ENCODE measurements around the gene TH.
"Not testable (repeated sequence)": the region's sequence is repeated elsewhere in the genome, so short reads cannot be mapped to it uniquely, and the experiment has no call there.

TH gene

DNA sequence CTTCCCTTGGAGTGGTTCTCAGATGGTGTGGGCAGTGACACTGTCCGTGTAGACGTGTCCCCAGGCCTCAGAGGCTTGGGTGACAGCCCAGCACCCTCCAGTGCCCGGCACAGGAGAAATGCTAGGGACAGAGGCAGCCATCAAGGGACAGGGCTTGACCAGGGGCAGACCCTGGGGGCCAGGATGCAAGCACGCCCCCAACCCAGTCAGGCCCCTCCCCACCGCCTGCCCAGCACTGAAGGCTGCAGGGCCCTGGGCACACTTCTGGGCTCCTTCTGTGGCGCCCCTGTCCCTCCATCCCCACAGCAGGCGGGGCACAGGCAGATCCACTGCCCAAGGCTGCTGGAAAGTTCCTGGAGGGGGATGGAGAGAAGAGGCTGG lies 43.5 kb downstream of the TH start:
- DNase-seq, result no peak

DNA sequence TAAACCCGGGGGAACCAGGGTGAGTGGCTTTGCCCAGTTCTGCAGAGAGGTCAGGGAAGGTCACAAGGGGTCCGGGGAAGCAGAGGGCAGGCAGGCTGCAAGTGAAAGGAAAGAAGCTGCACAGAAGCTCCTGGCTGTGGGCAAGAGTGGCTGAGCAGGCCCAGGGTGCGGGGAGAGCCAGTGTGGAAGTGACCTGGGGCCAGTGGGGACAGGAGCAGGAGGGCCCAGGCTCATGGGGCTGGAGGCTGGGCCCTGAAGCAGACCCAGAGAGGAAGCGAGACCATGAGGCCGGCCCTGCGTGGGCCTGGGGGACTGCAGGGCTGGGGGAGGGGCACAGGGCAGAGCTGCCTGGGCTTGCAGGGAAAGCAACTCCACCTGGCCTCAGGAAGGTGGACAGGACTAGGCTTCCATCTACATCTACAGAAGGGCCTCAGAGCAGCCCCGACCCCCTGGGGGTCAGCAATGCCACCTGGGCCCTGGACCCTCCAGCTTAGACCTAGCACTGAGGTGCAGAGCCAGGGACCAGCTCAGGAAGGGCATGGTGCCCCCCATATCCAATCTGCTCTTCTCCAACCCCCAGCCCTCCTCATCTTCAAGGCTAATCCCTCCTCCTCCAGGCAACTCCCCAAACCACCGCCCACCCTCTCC lies 44.0 kb downstream of the TH start:
- no peak for DNase-seq

DNA sequence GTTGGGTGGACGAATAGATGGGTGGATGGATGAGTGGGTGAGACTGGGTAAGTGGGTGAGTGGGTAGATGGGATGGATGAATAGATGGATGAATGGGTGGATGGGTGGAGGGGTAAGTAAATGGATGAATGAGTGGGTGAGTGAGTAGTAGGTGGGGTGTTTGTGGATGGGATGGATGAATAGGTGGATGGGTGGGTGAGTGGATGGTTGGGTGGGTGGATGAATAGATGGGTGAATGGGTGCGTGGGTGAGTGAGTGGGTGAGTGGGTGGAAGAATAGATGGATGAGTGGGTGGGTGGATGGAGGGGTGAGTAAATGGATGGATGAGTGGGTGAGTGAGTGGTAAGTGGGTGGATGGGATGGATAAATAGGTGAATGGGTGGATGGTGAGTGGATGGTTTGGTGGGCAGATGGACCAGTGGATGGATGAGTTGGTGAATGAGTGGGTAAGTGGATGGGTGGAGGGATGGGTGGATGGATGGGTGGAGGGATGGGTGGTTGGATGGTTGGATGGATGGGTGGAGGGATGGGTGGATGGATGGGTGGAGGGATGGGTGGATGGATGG lies 45.0 kb downstream of the TH start:
- DNase-seq, result no peak

DNA sequence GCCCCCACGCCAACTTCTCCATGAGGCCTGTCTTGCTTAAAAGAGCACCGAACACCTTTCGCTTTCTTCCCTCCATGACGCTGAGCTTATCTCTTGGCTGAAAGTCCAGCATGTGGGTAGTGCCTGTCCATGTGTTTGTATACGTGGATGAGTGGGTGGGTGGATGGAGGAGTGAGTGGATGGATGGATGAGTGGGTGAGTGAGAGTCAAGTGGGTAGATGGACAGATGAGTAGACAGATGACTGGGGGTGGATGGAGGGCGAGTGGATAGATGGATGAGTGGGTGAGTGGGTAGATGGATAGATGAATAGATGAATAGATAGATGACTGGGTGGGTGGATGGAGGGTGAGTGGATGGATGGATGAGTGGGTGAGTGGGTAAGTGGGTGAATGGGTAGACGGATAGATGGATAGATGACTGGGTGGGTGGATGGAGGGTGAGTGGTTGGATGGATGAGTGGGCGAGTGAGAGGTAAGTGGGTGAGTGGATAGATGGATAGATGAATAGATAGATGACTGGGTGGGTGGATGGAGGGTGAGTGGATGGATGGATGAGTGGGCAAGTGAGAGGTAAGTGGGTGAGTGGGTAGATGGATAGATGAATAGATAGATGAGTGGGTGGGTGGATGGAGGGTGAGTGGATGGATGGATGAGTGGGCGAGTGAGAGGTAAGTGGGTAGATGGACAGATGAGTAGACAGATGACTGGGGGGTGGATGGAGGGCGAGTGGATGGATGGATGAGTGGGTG lies 46.7 kb downstream of the TH start:
- DNase-seq, result not testable (repeated sequence)

DNA sequence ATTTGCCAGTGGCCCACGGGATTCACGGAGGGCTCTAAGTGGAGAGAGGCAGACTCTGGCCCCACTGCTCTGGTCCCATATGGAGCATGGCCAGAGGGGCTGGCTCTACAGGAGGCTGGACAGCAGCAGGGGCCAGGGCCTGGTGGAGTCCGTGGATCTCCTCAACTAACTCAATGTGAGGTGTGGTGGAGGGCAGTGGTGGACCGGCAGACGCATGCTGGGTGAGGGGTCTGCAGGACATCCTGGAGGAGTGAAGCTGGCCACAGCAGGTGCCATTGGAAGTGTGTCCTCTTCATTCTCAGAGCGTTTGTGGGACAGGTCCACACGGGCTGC lies 48.0 kb downstream of the TH start:
- DNase-seq, result no peak

DNA sequence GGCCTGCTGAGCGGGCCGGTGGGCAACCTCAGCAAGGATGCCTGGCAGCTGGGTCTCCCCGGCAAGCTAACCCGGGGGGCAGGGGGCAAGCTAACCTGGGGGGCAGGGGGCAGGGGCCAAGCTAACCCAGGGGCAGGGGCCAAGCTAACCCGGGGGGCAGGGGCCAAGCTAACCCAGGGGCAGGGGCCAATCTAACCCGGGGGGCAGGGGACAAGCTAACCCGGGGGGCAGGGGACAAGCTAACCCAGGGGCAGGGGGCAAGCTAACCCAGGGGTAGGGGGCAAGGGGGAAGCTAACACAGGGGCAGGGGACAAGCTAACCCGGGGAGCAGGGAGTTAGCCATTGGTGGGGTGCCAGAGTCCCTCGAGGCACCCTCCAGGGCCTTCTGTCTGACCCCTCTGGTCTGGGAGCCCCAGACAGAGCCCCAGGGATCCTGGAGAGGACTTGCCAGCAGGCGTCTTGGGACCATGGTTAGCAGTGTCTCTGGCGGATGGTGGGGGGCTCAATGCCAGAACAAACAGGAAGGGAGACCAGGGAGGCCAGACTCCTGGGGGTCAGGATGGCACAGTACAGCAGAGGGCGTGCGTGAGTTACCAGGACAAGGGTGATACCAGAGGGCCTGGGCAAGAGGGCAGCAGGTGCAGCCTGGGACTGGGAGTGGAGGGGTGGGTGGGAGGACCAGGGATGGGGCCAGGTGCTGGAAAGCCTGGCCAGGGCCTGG lies 48.5 kb downstream of the TH start:
- no peak for DNase-seq

DNA sequence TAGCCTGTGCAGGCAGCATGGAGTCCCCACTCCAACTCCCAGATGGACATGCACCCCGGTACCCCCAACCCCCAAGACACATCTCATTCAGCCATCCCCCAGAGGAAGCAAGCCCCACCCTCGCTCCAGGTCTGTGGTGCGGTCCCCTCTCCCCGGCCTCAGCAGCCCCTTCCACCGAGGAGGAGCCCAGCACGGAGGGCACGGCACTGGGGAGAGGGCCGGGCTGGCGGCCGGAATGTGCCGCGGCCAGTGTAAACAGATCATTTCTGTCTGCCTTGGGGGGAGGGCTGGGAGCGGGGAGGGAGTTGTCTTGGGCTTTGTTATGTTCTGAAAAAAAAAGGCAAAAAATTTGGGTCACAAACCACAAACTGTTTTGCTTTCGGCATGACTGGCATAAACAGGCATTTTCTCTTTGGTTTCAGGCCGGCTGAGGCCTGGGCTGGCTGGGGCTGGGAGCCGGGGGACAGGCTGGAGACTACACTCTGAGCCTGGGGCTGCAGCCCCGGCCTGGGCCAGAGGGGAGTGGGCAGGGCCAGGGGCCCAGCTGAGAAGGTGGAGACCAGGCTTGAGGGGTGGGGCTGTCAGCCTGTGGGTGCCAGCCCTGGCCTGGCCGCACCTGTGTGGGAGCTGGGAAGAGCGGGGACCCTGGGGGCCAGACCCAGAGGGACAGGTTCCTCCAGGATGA lies 49.3 kb downstream of the TH start:
- DNase-seq, result no peak

DNA sequence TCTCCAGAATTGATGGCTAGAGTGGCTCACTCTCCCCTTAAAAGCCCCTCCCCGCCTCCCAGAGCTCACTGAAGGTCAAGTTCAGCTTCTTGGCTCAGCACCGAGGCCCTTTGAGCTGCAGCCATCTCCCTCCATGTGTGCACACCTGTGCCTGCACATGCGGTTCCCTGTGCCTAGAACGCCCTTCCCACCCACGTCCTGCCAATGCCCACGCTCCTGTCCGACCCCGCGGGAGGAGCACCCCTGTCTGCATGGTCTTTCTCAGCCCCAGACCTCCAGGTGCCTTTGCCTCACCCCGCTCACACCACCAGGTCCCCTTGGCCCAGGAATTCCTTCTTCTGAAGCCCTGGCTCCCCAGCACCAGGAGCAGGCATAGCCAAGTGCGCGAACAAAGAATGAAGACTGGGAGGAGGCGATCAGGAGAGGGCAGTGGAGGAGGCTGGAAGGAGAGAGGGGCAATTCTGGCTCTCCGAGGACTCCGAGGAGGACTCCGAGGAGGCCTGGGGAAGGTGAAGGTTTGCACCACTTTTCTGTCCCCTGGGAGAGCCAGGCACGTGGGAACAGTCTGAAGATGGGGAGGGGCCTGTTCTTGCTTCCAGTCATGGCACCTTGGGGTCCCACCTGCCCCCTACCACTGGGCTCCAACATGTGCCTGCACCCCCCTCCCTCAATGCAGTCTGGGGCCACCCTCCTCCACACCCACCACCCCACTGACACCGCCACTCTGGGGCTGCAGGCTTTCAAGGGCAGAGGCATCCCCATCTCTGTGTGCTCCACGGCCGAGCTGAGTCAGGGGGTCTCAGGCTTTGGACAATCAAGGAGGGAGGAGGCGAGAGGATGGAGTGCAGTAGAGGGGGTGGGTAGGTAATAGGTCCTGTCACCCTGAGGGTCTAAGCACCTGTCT lies 50.1 kb downstream of the TH start:
- no peak for DNase-seq

DNA sequence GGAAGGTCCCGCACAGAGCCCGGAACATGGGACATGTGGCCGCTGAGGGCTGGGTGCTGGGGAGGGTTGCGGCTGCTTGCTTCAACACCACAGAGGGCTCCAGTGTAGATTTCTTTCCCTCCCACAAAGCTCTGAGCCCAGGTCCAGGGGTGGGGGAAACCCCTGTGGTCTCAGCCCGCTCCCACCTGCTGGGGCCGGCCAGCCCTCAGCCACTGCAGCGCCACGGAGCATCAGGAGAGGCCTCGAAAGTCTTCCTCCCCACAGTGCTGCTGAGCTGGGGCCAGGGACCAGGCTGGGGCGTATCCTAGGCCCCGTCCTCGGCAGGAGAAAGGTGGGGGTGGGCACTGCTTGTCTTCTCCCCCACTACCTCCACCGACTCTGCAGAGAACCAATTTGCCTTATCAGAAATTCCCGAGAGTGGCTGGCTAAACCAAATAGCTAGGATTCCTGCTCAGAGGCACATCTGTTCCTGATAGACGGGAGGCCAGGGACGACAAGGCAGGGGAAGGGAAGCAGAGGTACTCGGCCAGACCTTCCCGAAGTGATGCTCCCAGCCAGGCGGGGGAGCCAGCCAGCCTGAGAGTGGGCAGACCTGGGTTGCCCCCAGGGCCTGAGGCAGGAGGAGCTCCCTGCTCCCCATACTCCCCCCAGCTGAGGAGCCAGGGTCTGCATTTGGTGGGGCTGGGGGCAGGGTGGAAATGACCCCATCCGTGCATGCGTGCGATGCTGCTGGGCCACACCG lies 51.1 kb downstream of the TH start:
- DNase-seq, result no peak

DNA sequence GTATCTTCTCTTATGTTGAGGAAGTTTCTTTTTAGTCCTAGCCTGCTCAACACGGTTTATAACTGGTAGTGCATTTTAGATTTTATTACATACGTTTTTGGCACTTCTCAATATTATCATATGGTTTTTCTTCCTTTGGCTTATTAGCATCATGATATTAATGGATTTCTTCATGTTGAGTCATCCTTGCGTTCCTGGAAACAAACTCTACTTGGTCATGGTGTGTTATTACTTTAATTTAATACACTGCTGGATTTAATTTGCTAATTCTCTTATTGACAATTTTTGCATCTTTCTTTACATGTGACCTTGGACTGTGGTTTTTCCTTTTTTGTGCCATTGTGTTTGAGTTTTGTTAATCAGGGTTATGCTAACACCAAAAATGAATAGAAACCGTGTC lies 52.9 kb downstream of the TH start:
- no peak for DNase-seq

DNA sequence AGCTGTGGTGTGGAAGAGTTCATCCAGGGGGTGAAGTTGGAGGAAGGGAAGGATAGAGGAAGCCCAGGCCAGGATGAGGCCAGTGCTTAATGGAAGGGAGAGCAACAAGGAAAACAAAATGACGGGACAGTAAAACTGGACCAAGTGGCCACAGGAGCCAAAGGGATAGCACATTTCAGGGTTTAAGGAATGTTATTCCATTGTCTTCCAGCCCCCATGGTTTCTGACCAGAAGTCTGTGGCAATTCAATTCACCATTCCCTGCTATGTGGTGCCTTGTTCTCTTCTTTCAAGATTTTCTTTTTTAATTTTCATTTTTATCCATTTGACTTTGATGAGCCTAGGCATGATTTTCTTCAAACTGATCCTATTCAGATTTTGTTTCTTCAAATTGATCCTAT lies 54.9 kb downstream of the TH start:
- no peak for DNase-seq

DNA sequence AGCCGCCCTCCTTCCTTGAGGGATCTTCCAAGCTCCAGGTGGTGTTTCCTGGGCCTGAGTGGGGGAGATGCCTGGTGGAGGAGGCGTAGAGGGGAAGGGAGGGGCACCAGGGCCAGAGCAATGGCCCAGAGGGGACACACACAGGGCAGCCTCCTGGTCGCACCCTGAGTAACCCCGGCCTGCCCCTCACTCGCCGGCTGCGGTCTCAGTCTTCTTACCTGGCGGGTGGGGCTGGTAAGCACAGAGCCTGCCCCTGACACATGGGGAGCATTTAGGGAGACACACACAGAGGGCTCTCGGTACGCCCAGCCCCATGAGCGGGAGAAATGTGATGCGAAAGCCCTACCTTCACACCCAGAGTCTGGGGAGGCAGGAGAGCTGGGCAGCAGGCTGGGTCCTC lies 56.3 kb downstream of the TH start:
- no peak for DNase-seq

DNA sequence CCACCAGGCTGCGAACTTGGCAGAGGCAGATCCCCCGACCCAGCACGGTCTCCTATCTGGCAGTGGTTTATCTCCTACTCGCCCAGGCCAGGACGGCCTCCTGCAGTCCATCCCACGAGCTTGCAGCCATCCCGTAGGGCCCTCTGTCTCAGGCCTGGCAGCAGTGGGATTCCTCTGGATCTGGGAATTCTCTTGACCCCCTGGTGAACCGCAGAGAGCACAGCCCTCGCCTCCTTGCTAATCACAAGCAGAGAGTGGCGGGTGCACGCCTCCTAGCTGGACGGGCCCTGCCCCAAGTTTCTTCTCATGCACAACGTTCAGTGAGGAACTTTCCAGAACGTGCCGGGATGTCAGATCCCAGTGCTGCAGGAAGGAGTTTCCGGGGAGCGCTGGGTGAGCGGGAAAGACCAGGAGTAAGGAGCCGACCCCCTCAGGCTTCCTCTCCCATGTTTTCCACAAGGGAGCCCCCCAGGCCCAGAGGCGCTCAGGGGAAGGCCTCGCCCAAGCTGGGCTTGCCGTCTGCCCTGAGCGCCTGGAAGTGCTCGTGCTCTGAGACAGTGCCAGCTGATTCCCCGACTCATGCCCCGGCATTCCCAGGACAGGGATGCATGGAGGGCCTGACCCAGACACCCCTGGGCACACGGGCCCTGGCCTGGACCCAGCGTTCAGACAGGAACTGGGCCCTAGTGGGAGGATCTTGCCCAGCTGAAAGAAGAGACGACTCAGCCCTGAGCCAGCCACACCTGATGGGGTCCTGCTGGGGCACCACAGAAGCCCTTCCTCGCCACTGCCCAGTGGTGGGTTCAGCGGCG lies 57.0 kb downstream of the TH start:
- DNase-seq, result no peak

All from T-helper 2 cell (primary cell).